Superior temporal gyrus (tissue), 1 donor: ENCODE results near the gene GABPB2.
"Not testable (repeated sequence)": the region's sequence is repeated elsewhere in the genome, so short reads cannot be mapped to it uniquely, and the experiment has no call there.

ENCODE experiments used
- DNase-seq: peaks from one replicate; pipeline ENCODE4 v3.0.0-alpha.2; 2016; ENCODE audit errors: extremely low spot score

Gene GABPB2

GRCh38 chr1:151060007-151060656, 10.4 kb upstream of the GABPB2 start, which contains the start of gene MLLT11:
TSS of gene MLLT11 (plus strand) at chr1:151060397. CDS start at chr1:151067225, 6,828 bp downstream.
- peak; percentile 86 for DNase-seq

- peak; percentile 63 for DNase-seq
Measured at GRCh38 chr1:151060657-151061421, 9.7 kb upstream of the GABPB2 start.

GRCh38 chr1:151061704-151062103, 8.9 kb upstream of the GABPB2 start:
- DNase-seq, result peak; percentile 15

- peak; percentile 19 for DNase-seq
Measured at GRCh38 chr1:151062741-151063371, 7.7 kb upstream of the GABPB2 start.

GRCh38 chr1:151065089-151065645, 5.4 kb upstream of the GABPB2 start:
- no peak for DNase-seq

GRCh38 chr1:151067185-151067584, 3.4 kb upstream of the GABPB2 start:
- no peak for DNase-seq

- DNase-seq, result no peak
Measured at GRCh38 chr1:151069103-151069486, 1.5 kb upstream of the GABPB2 start.

- DNase-seq, result no peak
Measured at GRCh38 chr1:151072224-151072623, 1.7 kb downstream of the GABPB2 start.

- DNase-seq, result no peak
Measured at GRCh38 chr1:151085953-151086559, 15.5 kb downstream of the GABPB2 start.

GRCh38 chr1:151097426-151097825, 26.9 kb downstream of the GABPB2 start:
- not testable (repeated sequence) for DNase-seq

GRCh38 chr1:151098126-151098525, 27.6 kb downstream of the GABPB2 start:
- DNase-seq, result no peak

GRCh38 chr1:151104630-151105029, 34.1 kb downstream of the GABPB2 start:
- DNase-seq, result no peak

- DNase-seq, result no peak
Measured at GRCh38 chr1:151106894-151107293, 36.3 kb downstream of the GABPB2 start.

GRCh38 chr1:151108331-151108730, 37.8 kb downstream of the GABPB2 start:
- DNase-seq, result no peak

- no peak for DNase-seq
Measured at GRCh38 chr1:151113877-151114276, 43.3 kb downstream of the GABPB2 start.

GRCh38 chr1:151124763-151125403, 54.3 kb downstream of the GABPB2 start:
- DNase-seq, result no peak

- DNase-seq, result no peak
Measured at GRCh38 chr1:151128800-151129199, 58.2 kb downstream of the GABPB2 start.

GRCh38 chr1:151130987-151131586, 60.5 kb downstream of the GABPB2 start:
- DNase-seq, result peak; percentile 66

- no peak for DNase-seq
Measured at GRCh38 chr1:151131701-151132334, 61.3 kb downstream of the GABPB2 start.

GRCh38 chr1:151132335-151133017, 61.9 kb downstream of the GABPB2 start:
- DNase-seq, result no peak
